Renal cortex interstitium (tissue), 11 donors: ENCODE results near the gene CCDC110. TPM values are rescaled to one million over a fixed set of nuclear protein-coding genes. Genes with fewer than 3 reads are reported as not detected.

Source experiments
- DNase-seq, 11 donors: peaks; one replicate each; pipeline ENCODE4 v3.0.0-alpha.2; 2013; ENCODE audit warnings: low read depth in 9 of 11, low spot score in 4 of 11; ENCODE audit errors: extremely low read depth in 1 of 11
- polyA plus RNA-seq, 3 donors: library from polyadenylated mRNA; unstranded; fragments of 120-200 nt; gene quantifications; one replicate each; pipeline ENCODE4 v1.2.1, GENCODE V29; 2013; ENCODE audit not compliant: insufficient read length in 3 of 3

Gene CCDC110
- polyA plus RNA-seq, 3 donors, result 2.2 to 3.4 (median 2.5) TPM

DNA sequence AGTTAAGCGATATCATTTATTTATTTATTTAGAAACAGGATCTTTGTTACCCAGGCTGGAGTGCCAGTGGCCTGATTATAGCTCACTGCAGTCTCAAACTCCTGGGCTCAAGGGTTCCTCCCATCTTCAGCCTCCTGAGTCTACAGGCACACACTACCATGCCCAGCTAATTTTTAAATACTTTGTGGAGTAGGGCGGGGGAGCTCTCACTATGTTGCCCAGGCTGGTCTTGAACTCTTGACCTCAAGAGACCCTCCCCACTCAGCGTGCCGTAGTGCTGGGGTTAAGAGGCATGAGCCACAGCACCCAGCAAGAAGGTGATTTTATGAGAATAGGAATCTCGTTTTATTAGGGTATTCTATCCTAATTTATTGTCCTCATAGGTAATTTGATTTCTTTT is 41.9 kb downstream of the CCDC110 start:
- no peak for DNase-seq

DNA sequence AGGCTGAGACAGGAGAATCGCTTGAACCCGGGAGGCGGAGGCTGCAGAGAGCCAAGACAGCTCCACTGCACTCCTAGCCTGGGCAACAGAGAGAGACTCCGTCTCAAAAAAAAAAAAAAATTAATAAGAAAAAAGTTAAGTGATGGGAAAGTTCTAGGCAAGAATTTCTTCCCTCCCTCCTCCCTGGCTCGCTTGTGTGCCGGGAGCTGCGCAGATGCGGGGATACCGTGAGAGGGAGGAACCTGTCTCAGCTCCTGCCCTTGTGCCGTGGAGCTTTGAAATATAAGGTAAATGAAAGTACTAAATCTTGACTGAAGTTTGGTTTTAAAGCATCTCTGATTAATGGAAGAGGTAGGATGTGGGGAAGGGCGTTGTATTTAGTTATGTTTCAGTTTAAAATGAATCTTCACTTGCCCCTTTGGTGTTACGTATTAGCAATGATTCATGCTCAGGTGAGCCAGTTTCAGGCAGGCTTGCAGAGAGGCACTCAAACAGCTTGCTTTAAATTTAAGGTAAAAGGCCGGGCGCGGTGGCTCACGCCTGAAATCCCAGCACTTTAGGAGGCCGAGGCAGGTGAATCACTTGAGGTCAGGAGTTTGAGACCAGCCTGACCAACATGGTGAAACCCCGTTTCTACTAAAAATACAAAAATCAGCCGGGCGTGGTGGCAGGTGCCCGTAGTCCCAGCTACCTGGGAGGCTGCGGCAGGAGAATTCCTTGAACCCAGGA is 44.4 kb downstream of the CCDC110 start:
- no peak for DNase-seq

DNA sequence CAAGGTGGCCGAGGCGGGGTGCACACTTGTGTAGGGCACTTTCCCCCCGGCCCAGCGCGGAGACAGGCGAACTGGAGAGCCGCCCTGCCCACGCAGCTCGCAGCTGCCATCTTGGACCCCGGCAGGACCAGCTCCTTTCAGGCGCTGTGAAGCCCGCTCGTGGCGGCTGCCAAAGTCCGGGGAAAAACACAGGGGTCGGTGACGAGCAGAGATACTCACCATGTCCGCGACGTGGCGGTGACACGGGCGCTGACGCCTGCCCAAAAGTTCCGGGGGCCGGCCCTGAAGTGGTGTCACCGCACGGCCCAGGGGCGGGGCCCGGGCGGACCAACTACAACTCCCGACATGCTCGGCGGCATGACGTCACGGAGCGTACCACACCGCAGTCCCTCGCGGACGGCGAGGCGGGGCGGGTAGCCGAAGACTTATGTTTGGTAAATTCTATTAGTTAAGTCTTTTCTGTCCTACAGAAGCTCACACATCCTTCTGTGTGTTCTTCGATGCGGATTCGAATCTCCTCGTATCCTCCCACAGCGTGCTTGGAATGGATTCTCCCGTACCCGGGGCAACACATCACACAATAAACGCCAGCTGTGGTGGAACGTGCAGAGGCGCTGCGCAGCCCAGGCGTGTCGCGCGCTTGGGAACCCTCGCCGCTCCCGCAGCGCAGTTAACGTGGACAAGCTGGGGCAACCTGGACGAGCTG is 45.7 kb downstream of the CCDC110 start, which contains the start of gene UFSP2:
TSS of gene UFSP2 (minus strand) at position 318 of the 706 bp plus-strand sequence. CDS start at position 222, 96 bp downstream.
- DNase-seq, result peak; percentile 81 to 96 (median 88)

DNA sequence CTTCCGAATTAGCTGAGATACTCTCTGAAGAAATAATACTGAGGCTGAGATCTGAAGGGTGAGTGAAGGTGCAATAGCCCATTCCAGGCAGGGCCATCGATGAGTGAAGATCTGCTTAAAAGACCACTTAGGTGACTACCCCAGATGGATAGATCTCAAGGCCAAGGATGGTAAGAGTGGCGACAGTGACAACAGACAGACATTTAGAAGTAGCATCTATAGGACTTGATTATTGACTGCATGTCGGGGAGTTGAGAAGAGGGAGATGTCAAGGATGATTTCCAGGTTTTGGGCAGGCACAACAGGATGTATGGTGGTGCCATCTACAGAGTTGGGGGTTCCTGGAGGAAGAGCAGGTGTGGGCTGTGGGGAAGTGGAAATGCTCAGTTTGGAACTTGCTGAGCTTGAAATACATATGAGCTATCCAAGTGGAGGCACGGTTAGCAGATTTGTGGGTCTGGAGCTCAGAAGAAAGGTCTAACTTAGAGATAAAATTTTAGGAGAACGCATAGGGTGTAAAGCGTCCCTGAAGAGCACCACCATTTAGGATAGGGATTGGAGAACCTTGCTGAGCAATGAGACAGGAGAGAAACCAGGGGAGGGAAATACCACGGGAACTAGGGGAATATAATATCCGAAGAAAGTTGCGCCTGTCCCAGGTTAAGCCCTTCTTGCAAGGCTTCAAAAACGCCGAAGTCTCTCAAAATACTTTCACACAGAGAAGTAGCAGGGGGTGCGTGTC is 46.5 kb downstream of the CCDC110 start:
- peak in 3 of 11 donors; percentile 9 to 25 (median 16) for DNase-seq

DNA sequence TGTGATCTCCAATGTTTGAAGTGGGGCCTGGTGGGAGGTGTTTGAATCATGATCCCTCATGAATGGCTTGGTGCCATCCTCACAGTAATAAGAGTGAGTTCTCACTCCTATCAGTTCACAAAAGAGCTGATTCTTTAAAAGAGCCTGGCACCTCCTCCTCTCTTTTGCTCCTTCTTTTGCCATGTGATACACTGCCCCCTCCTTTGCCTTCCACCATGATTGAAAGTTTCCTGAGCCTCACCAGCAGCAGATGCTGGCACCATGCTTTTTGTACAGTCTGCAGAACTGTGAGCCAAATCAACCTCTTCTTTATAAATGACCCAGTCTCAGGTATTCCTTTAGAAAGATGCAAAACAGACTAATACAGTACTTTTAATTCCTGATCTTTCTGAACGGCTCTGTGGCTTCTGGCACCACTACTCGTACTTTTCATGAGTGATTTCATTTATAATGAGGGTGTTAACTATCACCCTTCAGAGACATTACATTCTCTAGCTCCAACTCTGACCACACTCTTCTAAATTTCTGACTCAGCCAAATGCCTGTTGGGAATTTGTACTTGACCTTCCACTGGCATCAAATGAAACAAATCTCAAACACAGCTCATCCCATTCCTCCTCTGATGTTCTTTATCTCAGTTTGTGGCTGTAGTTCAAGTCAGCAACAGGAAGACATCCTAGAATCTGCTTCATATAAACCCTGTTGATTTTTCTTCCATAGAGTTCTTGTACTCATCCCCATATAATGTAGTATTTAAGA is 50.0 kb downstream of the CCDC110 start:
- no peak for DNase-seq

DNA sequence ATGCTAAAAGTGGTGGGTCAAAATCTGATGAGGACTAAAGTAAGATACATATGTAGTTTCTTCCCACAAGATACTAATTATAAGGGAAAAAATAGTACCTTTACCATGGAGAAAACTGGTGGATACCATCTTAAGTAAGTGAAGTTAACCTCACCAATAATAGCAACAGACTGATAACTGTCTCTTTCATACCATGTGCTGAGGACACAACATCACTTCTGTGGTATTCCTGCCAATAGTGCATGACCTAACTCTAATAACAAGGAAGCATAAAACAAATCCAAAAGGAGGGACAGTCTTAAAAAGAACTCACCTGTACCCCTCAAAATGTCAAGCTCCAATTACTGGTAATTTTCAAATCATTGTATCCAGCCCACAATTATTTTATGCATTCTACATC is 54.6 kb downstream of the CCDC110 start:
- DNase-seq, result no peak

DNA sequence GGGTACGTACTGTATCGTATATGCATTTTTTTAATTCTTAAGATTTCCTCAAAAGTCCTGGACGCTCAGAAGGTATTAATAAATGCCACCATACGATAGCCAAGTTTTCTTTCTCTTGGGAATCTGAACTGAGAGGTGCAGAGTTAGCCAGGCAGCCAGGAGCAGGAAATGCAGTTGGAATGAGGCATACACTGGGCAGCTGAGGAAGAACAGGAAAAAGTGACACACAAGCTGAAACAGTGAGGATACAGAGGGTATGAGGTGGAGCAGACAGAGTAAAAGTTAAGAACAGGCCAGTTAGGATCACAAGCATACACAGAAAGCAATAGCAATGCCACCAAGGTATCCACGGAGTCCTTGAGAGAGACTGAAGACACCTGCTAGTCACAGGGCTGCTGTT is 59.1 kb downstream of the CCDC110 start:
- no peak for DNase-seq

DNA sequence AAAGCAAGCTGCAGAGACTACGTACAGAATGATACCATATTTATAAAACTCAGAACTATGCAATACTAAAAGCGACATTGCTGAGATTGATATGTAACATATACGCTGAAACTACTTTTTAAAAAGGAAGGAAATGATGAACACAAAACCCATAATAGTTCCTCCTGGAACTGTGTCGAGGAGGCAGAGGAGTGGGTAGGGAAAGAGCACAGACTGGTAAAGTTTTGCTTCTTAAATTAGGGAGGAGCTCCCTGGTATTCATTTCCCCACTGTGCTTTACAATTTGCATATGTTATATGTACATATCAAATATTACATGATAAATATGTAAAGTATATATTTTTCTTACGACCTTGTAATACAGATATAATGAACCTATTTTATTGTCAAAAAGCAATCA is 59.7 kb downstream of the CCDC110 start:
- no peak for DNase-seq

DNA sequence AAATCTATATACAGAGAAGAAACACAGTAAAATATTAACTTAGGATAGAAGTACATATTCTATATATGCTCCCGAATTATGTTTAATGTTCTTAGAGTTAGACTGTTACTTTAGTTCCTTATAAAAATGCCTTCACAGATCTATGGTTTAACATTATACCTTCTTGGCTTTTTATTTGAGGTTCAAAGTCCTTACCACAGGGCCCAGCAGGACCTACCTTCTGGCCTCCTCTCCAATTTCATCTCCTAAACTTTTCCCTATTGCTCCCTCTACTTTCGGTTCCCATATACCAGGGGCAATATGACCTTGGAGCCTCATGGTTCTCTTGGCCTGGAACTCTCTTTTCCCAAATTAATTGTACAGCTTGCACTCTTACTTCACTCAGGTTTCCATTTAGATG is 63.1 kb downstream of the CCDC110 start:
- no peak for DNase-seq

DNA sequence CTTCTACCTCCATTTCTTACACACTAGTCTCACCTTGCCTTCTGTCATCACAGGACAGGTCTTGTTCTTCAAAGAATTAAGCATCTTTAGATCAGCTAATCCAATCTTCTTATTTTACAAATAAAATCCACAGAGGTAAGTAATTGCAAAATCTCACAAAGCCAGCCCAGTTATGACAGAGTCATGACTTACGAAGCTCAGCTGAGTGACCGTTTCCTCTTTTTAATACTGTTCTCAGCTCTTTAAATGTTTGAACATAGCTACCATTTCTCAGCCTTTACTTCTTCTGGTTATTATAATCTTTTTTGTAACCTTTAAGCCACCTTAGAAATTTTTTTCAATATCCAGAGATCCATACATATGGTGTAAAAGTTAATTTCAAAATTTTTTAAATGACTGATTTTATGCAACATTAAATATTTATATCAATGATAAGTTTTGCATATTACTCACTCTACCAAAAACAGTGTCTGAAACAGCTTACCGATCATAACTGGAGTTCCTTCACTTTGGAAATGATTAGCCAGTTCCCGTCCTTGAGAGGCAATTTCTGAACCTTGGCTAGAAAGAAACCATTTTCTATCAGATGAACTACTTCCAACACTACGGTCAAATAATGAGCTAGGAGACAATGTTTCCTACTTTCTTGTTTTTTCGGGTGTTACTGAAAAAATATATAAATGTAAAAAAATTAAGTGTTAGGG is 66.1 kb downstream of the CCDC110 start:
- DNase-seq, result no peak

DNA sequence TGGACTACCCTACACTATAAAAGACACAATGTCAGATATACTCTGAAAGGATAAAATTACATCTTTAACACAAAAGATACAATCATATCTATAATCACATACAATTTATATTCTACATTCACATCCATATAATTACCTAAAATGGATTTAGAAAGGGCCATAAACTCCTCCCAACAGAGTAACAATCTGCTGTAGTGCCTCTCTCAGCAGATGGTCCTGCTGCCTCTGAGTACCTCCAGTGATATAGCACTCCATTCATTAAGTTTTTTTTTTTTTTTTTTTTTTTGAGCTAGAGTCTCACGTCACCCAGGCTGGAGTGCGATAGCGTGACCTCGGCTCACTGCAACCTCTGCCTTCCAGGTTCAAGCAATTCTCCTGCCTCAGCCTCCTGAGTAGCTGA is 67.5 kb downstream of the CCDC110 start:
- DNase-seq, result no peak

DNA sequence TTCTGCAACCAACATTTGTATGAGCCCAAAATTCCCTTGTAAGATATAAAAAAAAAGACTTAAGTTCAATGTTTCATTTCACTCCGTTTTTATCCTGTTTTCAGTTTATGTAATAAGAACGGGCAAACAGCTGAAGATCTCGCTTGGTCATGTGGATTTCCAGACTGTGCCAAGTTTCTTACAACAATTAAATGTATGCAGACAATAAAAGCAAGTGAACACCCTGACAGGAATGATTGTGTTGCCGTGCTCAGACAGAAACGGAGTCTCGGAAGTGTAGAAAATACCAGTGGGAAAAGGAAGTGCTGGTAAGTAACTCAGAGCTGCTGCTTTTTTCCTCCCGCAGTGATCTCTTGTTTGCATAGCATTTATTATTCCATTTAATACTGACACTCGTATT is 72.1 kb downstream of the CCDC110 start:
- no peak for DNase-seq

DNA sequence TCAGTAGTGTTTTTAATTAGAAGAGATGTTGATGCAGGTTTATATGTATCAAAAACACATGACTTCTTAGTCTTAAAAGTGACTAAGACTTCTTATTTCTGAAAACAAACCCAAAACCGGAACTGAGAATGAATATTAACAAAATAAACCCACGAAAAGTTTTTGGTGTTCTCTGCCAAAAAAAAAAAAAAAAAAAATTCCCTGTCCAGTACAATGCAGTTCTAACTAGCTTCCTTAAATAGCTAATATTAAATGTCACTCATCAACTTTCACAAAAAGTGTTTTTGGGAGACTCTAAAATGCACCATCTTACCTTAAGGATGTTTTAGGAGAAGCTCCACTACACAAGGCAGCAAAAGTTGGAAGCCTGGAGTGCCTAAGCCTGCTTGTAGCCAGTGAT is 72.9 kb downstream of the CCDC110 start:
- DNase-seq, result no peak

DNA sequence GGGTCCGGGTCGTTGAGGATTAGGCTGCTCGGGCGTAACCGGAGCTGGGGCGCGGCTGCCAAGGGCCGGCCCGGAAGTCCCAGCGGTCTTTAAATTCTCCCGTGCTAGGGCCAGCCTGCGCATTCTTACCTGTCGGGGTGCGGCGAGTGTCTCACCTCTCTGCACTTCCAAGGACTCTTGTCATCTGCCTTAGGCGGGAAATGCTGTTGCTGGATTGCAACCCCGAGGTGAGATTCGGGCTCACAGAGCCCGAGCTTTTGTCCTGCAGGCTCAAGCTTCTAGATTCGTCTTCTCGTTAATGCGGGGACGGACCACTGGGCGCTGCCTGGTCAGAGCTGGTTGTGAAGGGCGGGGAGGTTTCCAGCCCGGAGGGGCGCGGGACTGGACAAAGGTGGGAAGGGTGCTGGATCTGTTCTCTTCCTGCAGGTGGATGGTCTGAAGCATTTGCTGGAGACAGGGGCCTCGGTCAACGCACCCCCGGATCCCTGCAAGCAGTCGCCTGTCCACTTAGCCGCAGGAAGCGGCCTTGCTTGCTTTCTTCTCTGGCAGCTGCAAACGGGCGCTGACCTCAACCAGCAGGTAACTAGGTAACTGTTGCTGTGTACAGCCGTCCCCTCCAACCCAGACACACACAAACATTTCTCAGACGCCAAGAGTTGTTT is 74.7 kb downstream of the CCDC110 start, which contains the start of gene ANKRD37:
TSS of gene ANKRD37 (plus strand) at position 118 of the 662 bp plus-strand sequence. CDS start at position 201, 83 bp downstream.
- peak; percentile 43 to 81 (median 64) for DNase-seq

DNA sequence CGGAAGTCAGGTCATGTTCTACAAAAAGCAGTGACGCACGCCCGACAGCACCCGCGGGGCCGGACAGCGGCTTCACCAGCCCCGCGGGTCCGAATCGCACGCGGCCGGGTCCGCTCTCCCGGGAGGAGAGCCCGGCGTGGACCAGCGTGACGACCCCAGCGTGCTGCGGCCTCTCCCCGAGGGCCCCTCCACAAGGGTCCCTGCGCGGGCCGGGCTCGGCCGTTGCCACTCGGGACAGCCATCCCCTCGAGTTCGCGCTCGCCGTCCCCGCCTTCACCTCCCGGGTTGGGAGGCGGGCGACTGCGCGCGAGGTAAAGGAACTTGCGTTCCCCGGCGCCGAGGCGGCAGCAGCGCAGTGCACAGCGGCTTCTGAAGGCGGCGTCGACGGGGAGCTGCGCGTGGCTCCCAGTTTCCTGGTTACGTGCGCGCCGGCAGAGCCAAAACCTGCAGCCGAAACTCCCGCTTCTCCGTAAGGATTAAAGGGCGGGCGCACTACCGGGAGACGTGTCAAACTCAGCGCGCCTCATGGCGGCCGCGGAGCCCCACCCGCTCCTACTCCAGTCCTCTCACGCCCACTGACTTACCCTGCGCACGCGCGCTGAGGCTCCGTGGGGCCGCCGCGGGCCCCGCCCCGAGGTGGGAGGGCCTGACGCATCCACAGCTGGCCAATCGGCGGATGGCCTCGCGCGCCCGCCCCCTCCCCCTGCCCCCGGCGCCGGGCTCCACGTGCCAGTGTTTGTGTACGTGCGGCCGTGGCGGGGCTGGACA is 75.4 kb downstream of the CCDC110 start:
- peak; percentile 91 to 98 (median 95) for DNase-seq

DNA sequence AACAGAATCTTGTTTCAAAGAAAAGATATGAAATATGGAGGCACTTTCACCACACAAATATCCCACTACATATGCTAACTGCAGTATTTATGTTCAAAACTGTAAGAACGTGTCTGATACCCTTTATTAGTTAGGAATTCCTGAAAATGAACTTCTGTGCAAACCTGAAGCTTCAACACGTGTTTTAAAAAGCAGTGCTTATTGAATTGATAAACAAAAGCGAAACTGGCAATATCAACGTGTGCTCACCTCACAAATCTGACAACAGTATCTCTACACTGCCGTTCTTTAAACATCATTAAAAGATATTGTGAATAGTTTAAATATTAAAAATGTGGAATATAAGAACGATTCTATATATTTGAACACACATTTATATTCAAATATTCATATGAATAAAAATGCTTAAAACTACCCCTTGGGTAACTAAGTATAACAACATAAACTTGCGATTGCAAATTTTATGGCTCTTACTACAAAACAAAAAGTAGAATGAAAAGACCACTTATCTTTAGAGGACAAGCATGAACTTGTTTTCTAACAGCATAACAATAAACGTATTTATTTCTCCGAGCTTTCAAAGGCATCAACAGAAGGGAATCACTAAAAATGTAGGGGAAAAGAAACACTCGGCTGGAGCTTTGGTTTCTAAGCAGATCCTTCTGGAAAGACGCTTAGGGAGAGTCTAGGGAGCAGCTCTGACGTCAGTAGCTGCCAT is 76.1 kb downstream of the CCDC110 start, which contains the start of gene LRP2BP:
TSS of gene LRP2BP (minus strand) at position 687 of the 718 bp plus-strand sequence. CDS start 17,738 bp downstream, outside the sequence.
- peak in 4 of 11 donors; percentile 75 to 90 (median 80) for DNase-seq
